ENCODE data around the gene FLNB.

FLNB gene

DNA sequence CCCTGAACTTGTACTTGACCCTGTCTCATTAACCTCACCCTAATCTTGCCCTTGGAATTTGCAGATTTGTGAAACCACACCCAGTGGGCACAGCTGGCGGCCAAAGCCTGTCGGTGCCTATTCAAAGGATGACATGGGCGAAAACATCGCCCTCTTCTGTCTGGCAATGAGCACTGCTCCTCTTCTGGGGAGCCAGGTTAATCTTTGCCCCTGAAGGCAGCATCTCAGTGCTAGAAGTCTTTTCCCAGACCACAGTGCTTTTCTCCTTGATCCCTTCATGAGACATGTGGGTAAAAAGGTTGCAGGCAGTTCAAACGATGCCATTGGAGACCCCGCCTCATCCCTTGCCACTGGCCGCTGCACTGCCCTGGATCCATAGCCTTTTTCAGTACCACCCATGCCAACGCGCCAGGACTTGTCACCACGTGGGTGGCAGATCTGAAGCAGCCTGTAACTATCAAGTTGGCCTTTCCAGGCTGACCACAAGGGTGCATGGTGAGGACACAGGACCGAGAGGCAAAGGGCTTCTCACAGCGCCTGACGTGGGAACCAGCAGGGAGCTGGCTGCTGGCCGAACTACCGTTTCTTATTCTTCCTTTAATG is 209.1 kb downstream of the FLNB start:
- DNase-seq: peak; percentile 76

DNA sequence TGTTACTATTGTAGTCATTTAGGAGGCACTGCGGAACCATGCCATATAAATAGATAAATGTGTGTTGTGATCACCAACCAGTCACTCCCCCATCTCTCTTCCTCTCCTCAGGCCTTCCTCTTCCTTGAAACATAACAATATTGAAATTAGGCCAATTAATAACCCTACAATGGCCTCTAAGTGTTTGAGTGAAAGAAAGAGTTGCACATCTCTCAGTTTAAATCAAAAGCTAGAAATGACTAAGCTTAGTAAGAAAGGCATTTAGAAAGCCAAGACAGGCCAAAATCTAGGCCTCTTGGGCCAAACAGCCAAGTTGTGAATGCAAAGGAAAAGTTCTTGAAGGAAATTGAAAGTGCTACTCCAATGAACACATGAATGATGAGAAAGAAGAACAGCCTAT is 210.7 kb downstream of the FLNB start:
- DNase-seq: peak; percentile 66
